Thyroid gland (tissue), 4 donors: Measurements from ENCODE around the gene PI16. TPM values are rescaled to one million over a fixed set of nuclear protein-coding genes. Genes with fewer than 3 reads are reported as not detected.

ENCODE experiments used
- DNase-seq, 2 donors: peaks; one replicate each; pipeline ENCODE4 v3.0.0-alpha.2; 2019
- H3K27ac ChIP-seq, 3 donors: fragments of 200-600 bp; sonication (generic); 1 replicate in 2 of 3; 2 replicates in 1 of 3; pipeline ENCODE4 v1.5.1; 2016 to 2019; ENCODE audit warnings: mild to moderate bottlenecking in 1 of 3, moderate library complexity in 1 of 3
- H3K27me3 ChIP-seq: fragments of 200-600 bp; sonication (generic); one replicate; pipeline ENCODE4 v1.5.1; 2019
- H3K36me3 ChIP-seq, 2 donors: fragments of 200-600 bp; sonication (generic); one replicate each; pipeline ENCODE4 v1.5.1; 2016 to 2019
- H3K4me1 ChIP-seq, 2 donors: fragments of 200-600 bp; sonication (generic); one replicate each; pipeline ENCODE4 v1.5.1; 2017 to 2019
- H3K4me3 ChIP-seq, 3 donors: fragments of 200-600 bp; sonication (generic); replicated peaks in 1 of 3; 1 replicate in 2 of 3; 2 replicates in 1 of 3; pipeline ENCODE4 v1.5.1; 2016; ENCODE audit warnings: mild to moderate bottlenecking in 1 of 3
- H3K9me3 ChIP-seq: fragments of 200-600 bp; sonication (generic); one replicate; pipeline ENCODE4 v1.5.1; 2017
- CTCF ChIP-seq, 6 experiments: fragments of 200-600 bp in 3 of 6; fragments of 450-650 bp in 3 of 6; sonication (generic) in 3 of 6; IDR thresholded peaks; one replicate each; pipeline ENCODE4 v1.5.1; 2016 to 2019; ENCODE audit warnings: antibody characterized with exemption in 6 of 6, mild to moderate bottlenecking in 2 of 6, inconsistent platforms in 1 of 6, moderate library complexity in 1 of 6
- POLR2A ChIP-seq, 2 donors: fragments of 450-650 bp; IDR thresholded peaks; one replicate each; pipeline ENCODE4 v1.6.1; 2017; ENCODE audit warnings: antibody characterized with exemption in 2 of 2, mild to moderate bottlenecking in 2 of 2, moderate library complexity in 1 of 2
- WGBS, 2 donors: methylation state at CpG; one replicate each; pipeline ENCODE4 v1.1.5; 2017; 5-methylcytosine and 5-hydroxymethylcytosine counted together
- intact Hi-C: fragments of 100-400 bp; cut with DNase I; formaldehyde crosslinking; loops from one replicate; pipeline ENCODE4 v1.15.1; 2023
- total RNA-seq, 4 donors: library from RNA; depleted of rRNA; stranded (reverse); fragments of >200 nt; gene quantifications; one replicate each; pipeline ENCODE4 v1.2.3, GENCODE V29; 2016

PI16 gene
- total RNA-seq, 4 donors from 2014 or later: 5.1 to 22.9 (median 9.1) TPM

DNA sequence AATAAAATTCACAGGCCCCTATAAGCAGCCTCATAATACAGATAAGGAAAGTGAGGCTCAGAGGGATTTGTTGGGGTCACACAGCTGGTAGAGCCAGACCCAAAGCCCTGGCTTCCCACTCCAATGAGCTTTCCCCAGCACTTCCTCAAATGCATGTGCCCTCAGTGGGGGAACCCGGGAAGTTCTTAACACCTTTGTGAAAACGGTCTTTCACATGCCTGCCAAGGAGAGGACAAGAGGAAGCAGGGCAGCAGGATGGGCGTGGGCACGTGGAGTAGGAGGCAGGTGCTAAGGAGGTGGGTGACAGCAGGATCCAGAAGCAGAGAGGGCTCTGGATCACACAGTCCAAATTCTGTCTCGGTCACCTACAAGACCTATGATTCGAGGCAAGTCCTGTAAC lies 598 bp downstream of the PI16 start:
- H3K36me3 ChIP-seq: no peaks in the 10 kb centered on the region
- peaks cover 0 to 1% of the 10 kb centered on the region in 2 donors for H3K4me1 ChIP-seq
- H3K9me3 ChIP-seq: no peaks in the 10 kb centered on the region
- DNase-seq: no peak
- no peak overlapping the region for H3K4me3 ChIP-seq
- 61 to 70% methylated on average over 6 of the region's 6 CpGs for WGBS, 2 donors
- TF ChIP-seq CTCF (IDR thresholded peaks at IDR 0.05) (no peak), POLR2A (IDR thresholded peaks at IDR 0.05) (no peak)
- intact Hi-C loops: no loop called here
- H3K27me3 ChIP-seq: no peaks in the 10 kb centered on the region
- no peak overlapping the region for H3K27ac ChIP-seq

- no peak for DNase-seq
- H3K27me3 ChIP-seq: no peaks in the 10 kb centered on the region
- H3K9me3 ChIP-seq: no peaks in the 10 kb centered on the region
- no peak overlapping the region for H3K27ac ChIP-seq
- intact Hi-C loops: no loop called here
- 76 to 93% methylated on average over 6 to 9 of the region's 9 CpGs for WGBS, 2 donors
- H3K4me3 ChIP-seq: no peak overlapping the region
- no peak for TF ChIP-seq CTCF (IDR thresholded peaks at IDR 0.05)
- no peak for TF ChIP-seq POLR2A (IDR thresholded peaks at IDR 0.05)
- peaks cover 0 to 8% of the 10 kb centered on the region in 2 donors for H3K4me1 ChIP-seq
- no peaks in the 10 kb centered on the region for H3K36me3 ChIP-seq
These were observed 1.3 kb downstream of the PI16 start for GRCh38 chr6:36955671-36956445.

GRCh38 chr6:36956446-36956820 lies 1.9 kb downstream of the PI16 start:
- no peak overlapping the region for H3K27ac ChIP-seq
- no peak for DNase-seq
- H3K4me3 ChIP-seq: no peak overlapping the region
- no peak for TF ChIP-seq CTCF (IDR thresholded peaks at IDR 0.05)
- TF ChIP-seq POLR2A (IDR thresholded peaks at IDR 0.05): no peak
- no peaks in the 10 kb centered on the region for H3K9me3 ChIP-seq
- no peaks in the 10 kb centered on the region for H3K27me3 ChIP-seq
- H3K36me3 ChIP-seq: no peaks in the 10 kb centered on the region
- H3K4me1 ChIP-seq: peaks cover 0 to 8% of the 10 kb centered on the region in 2 donors
- intact Hi-C loops: no loop called here

DNA sequence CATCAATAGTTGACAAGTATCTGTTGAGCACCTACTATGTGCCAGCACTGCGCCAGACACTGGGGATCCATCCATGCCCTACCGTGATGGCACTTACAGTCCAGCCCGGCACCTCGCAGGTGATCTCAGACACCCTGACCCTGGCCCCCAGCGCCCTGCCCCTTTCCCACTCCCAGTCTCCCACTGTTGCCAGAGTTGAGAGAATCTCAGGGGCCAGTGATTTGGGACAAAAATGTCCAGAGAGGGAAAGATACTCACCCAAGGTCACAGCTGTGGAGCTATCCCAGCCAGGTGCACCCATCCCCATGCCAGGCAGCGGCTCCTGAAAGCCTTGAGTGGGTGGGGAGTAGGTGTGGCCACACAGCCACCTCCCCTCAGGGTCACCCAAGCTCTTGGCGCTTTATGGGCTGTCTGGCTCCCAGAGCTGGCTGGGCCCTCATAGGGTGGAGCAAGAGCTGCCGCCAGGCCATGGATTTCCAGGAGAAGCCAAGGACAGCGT lies 3.3 kb downstream of the PI16 start:
- intact Hi-C loops: no loop called here
- 76 to 89% methylated on average over 7 to 9 of the region's 9 CpGs for WGBS, 2 donors
- no peaks in the 10 kb centered on the region for H3K9me3 ChIP-seq
- peaks cover 0 to 8% of the 10 kb centered on the region in 2 donors for H3K4me1 ChIP-seq
- H3K36me3 ChIP-seq: no peaks in the 10 kb centered on the region
- H3K4me3 ChIP-seq: no peak overlapping the region
- DNase-seq: no peak
- H3K27ac ChIP-seq: no peak overlapping the region
- TF ChIP-seq CTCF (IDR thresholded peaks at IDR 0.05) (no peak), POLR2A (IDR thresholded peaks at IDR 0.05) (no peak)
- H3K27me3 ChIP-seq: no peaks in the 10 kb centered on the region

- intact Hi-C loops: no loop called here
These were observed 4.4 kb downstream of the PI16 start for GRCh38 chr6:36958775-36959554.

More at GRCh38 chr6:36958775-36959554, 4.4 kb downstream of the PI16 start:
- Histone ChIP-seq H3K27me3 (no peaks in the 10 kb centered on the region), H3K27ac (no peak overlapping the region), H3K4me3 (no peak overlapping the region), H3K36me3 (no peaks in the 10 kb centered on the region), H3K9me3 (no peaks in the 10 kb centered on the region), H3K4me1 (peaks cover 9 to 19% of the 10 kb centered on the region in 2 donors)
- no peak for TF ChIP-seq POLR2A (IDR thresholded peaks at IDR 0.05)
- TF ChIP-seq CTCF (IDR thresholded peaks at IDR 0.05): peak in 1 of 6 experiments; percentile 11
- WGBS, 2 donors: 84 to 95% methylated on average over 11 to 43 of the region's 44 CpGs
- no peak for DNase-seq
